Measurements from ENCODE around the gene DOCK2. TPM values are rescaled to one million over a fixed set of nuclear protein-coding genes. Genes with fewer than 3 reads are reported as not detected.

The DOCK2 gene
- total RNA-seq, 4 donors from 2014 or later, result 3.1 to 3.9 (median 3.3) TPM

DNA sequence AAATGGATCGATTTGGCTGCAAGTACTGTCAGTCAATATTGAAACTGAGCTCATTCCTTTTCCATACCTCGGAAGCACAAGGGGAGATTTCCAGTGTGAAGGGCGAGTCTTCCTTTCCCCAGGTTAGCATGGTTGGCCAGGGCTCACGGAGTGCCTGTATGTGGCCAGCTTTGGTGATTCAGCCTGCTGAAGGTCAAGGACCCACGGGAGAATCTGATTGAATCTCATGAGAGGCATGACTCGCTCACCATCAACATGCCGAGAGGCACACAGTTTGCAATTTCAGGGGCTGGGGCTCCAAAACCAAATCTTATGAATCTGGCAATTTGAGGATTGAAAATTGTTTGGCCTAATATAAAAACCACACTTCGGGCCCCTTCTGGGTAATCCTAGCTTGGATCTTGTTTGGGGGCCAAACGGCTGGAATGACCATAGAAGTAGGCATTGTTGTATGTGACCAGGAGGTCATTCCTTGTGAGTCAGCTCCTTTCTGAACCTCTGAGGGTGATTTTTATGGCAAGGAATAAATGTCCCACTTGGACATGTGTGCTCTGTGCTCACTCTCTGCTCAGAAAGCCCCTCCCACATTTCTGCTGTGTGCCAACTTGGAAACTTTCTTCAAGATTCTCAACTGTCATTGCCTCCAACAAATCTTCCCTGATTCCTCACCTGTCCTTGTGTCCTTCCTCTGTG lies 69.8 kb downstream of the DOCK2 start:
- intact Hi-C loops (cut with DNase I; ENCODE audit: low total_unique reads), result no loop called here
- DNase-seq (ENCODE audit: low spot score in 2 of 2), result no peak
- WGBS, 2 donors, result 83 to 84% methylated on average over 9 of the region's 9 CpGs
- TF ChIP-seq POLR2A (IDR thresholded peaks at IDR 0.05), result no peak
- TF ChIP-seq, protein P1, sequence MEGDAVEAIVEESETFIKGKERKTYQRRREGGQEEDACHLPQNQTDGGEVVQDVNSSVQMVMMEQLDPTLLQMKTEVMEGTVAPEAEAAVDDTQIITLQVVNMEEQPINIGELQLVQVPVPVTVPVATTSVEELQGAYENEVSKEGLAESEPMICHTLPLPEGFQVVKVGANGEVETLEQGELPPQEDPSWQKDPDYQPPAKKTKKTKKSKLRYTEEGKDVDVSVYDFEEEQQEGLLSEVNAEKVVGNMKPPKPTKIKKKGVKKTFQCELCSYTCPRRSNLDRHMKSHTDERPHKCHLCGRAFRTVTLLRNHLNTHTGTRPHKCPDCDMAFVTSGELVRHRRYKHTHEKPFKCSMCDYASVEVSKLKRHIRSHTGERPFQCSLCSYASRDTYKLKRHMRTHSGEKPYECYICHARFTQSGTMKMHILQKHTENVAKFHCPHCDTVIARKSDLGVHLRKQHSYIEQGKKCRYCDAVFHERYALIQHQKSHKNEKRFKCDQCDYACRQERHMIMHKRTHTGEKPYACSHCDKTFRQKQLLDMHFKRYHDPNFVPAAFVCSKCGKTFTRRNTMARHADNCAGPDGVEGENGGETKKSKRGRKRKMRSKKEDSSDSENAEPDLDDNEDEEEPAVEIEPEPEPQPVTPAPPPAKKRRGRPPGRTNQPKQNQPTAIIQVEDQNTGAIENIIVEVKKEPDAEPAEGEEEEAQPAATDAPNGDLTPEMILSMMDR (IDR thresholded peaks at IDR 0.05), result no peak
- H3K4me3 ChIP-seq (ENCODE audit: low read depth, poor library complexity, severe bottlenecking), result no peak overlapping the region

DNA sequence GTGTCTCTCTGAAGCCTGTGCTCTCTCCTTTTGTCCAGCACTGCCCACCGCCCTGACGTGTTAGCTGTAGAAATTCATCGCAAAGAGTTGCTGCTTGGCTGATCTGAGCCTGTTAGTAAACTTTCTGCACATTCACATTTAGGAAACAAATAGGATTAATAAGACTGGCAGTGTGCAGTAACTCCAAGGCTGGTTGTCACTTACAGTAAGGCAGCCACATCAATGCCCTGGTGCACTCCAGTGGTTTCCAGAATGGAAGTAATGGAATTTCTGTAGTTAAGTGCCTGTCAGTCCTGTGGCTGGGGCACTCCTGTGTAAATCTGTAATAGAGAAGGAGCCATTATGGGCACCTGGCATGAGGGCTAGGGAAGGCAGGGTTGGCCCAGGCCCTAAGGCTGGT lies 70.6 kb downstream of the DOCK2 start:
- 91 to 93% methylated on average over 3 of the region's 3 CpGs for WGBS, 2 donors
- no peak overlapping the region for H3K4me3 ChIP-seq (ENCODE audit: low read depth, poor library complexity, severe bottlenecking)
- intact Hi-C loops (cut with DNase I; ENCODE audit: low total_unique reads), result no loop called here
- TF ChIP-seq POLR2A (IDR thresholded peaks at IDR 0.05), result no peak
- TF ChIP-seq, protein P1 (IDR thresholded peaks at IDR 0.05), result no peak
- DNase-seq (ENCODE audit: low spot score in 2 of 2), result no peak

DNA sequence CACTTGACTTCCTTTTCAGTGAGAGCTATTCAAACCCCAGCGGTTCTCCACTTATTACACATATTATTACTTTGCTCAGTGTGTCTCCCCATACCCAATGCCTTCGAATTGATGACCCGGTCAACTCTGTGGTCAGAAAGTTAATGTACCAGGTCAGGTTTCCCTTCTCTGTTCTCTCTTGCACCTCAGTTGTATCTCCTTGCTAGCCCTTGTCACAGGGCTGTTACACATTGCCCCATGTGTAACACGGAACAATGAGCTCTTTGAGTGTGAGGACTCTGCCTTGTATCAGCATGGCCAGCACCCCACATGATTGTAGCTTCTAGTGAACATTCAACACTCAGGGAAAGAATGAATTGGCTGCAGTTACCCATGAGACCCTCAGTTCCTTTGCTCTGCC lies 73.6 kb downstream of the DOCK2 start:
- H3K4me3 ChIP-seq (ENCODE audit: low read depth, poor library complexity, severe bottlenecking), result no peak overlapping the region
- intact Hi-C loops (cut with DNase I; ENCODE audit: low total_unique reads), result no loop called here
- no peak for TF ChIP-seq POLR2A (IDR thresholded peaks at IDR 0.05)
- TF ChIP-seq, protein P1 (IDR thresholded peaks at IDR 0.05), result no peak
- no peak for DNase-seq (ENCODE audit: low spot score in 2 of 2)
- WGBS, 2 donors, result 47 to 82% methylated on average over 4 of the region's 4 CpGs

DNA sequence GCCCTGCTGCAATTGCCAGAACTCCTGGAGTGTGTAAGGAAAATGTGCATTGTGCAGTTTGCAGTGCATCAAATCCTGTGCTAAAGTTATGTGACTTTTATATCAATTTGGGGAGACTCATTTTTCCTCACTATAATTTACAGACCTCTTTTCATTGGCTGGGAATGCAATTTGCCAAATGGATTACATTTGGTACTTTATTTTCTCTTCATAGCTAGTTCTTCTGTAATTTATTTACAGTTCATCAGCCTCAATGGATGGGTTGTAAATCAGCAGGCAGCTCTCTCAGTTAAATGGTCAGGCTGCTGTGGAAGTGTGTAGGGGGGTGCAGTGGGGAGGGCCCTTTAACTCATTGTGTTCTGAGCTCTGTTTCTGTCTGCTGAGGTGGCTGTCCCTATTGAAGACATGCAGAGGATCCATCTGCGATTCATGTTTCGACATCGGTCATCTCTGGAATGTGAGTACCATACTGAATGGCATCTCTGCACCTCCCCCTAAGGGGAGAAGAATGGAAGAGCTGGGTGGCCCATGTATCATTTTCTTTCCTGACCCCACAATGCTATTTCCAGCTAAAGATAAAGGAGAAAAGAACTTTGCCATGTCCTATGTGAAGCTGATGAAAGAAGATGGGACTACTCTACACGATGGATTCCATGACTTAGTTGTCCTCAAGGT lies 74.6 kb downstream of the DOCK2 start:
- WGBS, 2 donors, result 70 to 78% methylated on average over 4 of the region's 4 CpGs
- no peak for DNase-seq (ENCODE audit: low spot score in 2 of 2)
- no peak overlapping the region for H3K4me3 ChIP-seq (ENCODE audit: low read depth, poor library complexity, severe bottlenecking)
- TF ChIP-seq, protein P1 (IDR thresholded peaks at IDR 0.05), result no peak
- no peak for TF ChIP-seq POLR2A (IDR thresholded peaks at IDR 0.05)
- intact Hi-C loops (cut with DNase I; ENCODE audit: low total_unique reads), result no loop called here

DNA sequence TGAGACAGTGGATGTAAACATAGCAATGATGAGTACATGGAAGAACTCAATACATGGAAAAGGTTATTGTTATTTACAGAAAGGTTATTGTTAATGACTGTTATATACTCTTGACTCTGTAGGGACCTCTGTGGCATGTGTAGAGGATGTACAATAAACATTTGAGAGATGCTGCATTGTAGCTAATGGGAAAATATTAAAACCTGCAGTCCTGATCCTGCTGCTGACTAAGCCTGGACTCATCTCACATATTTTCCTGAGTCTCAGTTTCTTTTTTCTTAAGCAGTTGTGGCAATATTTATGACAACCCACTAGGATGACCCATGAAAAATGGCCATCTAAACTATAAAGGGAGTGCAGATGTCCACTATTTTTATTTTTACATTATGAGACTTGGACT lies 75.4 kb downstream of the DOCK2 start:
- intact Hi-C loops (cut with DNase I; ENCODE audit: low total_unique reads), result no loop called here
- no peak overlapping the region for H3K4me3 ChIP-seq (ENCODE audit: low read depth, poor library complexity, severe bottlenecking)
- TF ChIP-seq, protein P1 (IDR thresholded peaks at IDR 0.05), result no peak
- TF ChIP-seq POLR2A (IDR thresholded peaks at IDR 0.05), result no peak
- no peak for DNase-seq (ENCODE audit: low spot score in 2 of 2)

All from lower leg skin (tissue), 4 donors.